Omental fat pad (tissue), 4 donors: ENCODE results near the gene DNAJB12. TPM values are rescaled to one million over a fixed set of nuclear protein-coding genes. Genes with fewer than 3 reads are reported as not detected.
A peak's percentile ranks its signal among the peaks of the same experiment; 100 is the strongest.
"Not testable (repeated sequence)": the region's sequence is repeated elsewhere in the genome, so short reads cannot be mapped to it uniquely, and the experiment has no call there.

Experiments
- ATAC-seq: fragments of 150-250 bp; one replicate; pipeline ENCODE4 v1.9.1; 2016; ENCODE audit warnings: mild to moderate bottlenecking, moderate library complexity; ENCODE audit not compliant: low FRiP score
- DNase-seq: peaks from one replicate; pipeline ENCODE4 v3.0.0-alpha.2; 2019; ENCODE audit warnings: low spot score
- CTCF ChIP-seq, 3 donors: fragments of 450-650 bp; IDR thresholded peaks; one replicate each; pipeline ENCODE4 v1.5.1; 2016 to 2017; ENCODE audit warnings: antibody characterized with exemption in 3 of 3, mild to moderate bottlenecking in 3 of 3, moderate library complexity in 2 of 3
- total RNA-seq, 4 donors: library from RNA; depleted of rRNA; stranded (reverse); fragments of >200 nt; gene quantifications; one replicate each; pipeline ENCODE4 v1.1.0, GENCODE V29; 2016

Gene DNAJB12
- total RNA-seq, result 10 to 100 TPM; 35.0 to 41.1 (median 36.5) TPM

GRCh38 chr10:72354356-72355213 is at the start of gene DNAJB12:
DNAJB12 (minus strand) TSS chr10:72354919; CDS start chr10:72354897, 22 bp downstream.
- ATAC-seq (peak; percentile 91), DNase-seq (peak; percentile 58)
- TF ChIP-seq CTCF (IDR thresholded peaks at IDR 0.05), result no peak

DNA sequence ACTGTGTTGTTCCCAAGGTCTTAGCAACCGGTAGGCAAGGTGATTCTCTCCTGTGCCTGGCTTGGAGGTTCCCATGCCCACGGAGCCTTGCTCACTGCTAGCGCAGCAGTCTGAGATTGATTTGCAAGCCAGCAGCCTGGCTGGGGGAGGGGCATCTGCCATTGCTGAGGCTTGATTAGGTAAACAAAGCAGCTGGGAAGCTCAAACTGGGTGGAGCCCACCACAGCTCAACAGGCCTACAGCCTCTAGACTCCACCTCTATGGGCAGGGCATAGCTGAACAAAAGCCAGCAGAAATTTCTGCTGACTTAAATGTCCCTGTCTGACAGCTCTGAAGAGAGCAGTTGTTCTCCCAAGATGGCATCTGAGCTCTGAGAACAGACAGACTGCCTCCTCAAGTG is 40.9 kb upstream of the DNAJB12 start:
- ATAC-seq, DNase-seq: not testable (repeated sequence)

GRCh38 chr10:72392571-72392970 is 37.9 kb upstream of the DNAJB12 start:
- ATAC-seq, result no peak
- no peak for TF ChIP-seq CTCF (IDR thresholded peaks at IDR 0.05)

DNA sequence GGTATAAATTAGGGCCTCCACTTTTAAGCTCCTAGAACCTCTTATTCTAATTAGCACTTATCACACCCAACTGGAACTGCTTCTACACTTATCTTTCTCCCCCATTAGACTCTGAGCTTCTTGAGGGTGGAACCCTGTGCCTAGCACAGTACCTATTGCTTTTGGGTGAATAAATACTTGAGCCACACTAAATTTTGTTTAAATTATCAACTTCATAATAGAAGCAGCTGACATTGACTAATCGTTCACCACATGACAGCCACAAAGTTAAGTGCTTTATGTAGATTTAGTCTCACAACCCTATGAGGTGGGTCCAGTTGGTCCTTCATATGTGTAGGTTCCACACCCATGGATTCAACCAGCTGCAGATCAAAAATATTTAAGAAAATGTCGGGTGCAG is 36.0 kb upstream of the DNAJB12 start:
- DNase-seq (no peak), ATAC-seq (no peak)
- no peak for TF ChIP-seq CTCF (IDR thresholded peaks at IDR 0.05)

More at GRCh38 chr10:72392571-72392970, 37.9 kb upstream of the DNAJB12 start:
- DNase-seq, result no peak

DNA sequence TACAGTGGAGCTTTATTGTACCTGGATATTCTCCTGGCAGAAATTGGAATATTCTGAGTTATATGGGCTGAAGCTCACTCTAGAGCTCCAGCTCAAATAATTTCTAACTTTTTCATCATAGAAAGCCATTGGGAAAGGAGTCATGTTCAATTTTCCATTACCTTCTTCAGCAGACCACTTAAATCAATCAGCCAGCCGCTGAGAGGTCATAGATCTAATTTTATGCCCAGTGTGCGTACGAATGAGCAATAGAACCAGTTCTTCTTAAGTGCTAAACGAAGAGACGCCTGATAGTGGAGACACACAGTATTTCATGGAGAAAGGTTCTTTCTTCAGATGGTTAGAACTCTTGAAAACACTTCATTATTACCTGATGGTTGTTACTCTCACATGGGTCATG is 35.0 kb upstream of the DNAJB12 start:
- TF ChIP-seq CTCF (IDR thresholded peaks at IDR 0.05), result no peak
- DNase-seq (no peak), ATAC-seq (no peak)

- TF ChIP-seq CTCF (IDR thresholded peaks at IDR 0.05), result no peak
- ATAC-seq (no peak), DNase-seq (no peak)
Observed at GRCh38 chr10:72389014-72389413, 34.3 kb upstream of the DNAJB12 start.

- DNase-seq (no peak), ATAC-seq (no peak)
- no peak for TF ChIP-seq CTCF (IDR thresholded peaks at IDR 0.05)
Observed at GRCh38 chr10:72388062-72388461, 33.3 kb upstream of the DNAJB12 start.
